GM21390 (cell line): ENCODE measurements around the gene ACTL7B.
"Not testable (repeated sequence)": the region's sequence is repeated elsewhere in the genome, so short reads cannot be mapped to it uniquely, and the experiment has no call there.

Experiments used
- ATAC-seq: cut with Tn5 transposase; IDR thresholded peaks from one replicate; pipeline ENCODE4 v1.9.1; 2021; ENCODE audit not compliant: unreplicated experiment

The ACTL7B gene

GRCh38 chr9:108844856-108845255 lies 10.9 kb downstream of the ACTL7B start:
- no peak for ATAC-seq

- ATAC-seq, result no peak
Measured at GRCh38 chr9:108844391-108844790, 11.4 kb downstream of the ACTL7B start.

- no peak for ATAC-seq
Measured at GRCh38 chr9:108842610-108843295, 13.0 kb downstream of the ACTL7B start.

- not testable (repeated sequence) for ATAC-seq
Measured at GRCh38 chr9:108839561-108839960, 16.2 kb downstream of the ACTL7B start.

GRCh38 chr9:108838017-108838416 lies 17.8 kb downstream of the ACTL7B start:
- ATAC-seq, result no peak

- ATAC-seq, result no peak
Measured at GRCh38 chr9:108837530-108837929, 18.3 kb downstream of the ACTL7B start.

- ATAC-seq, result no peak
Measured at GRCh38 chr9:108836781-108837180, 19.0 kb downstream of the ACTL7B start.

GRCh38 chr9:108836319-108836718 lies 19.5 kb downstream of the ACTL7B start:
- no peak for ATAC-seq

- no peak for ATAC-seq
Measured at GRCh38 chr9:108835831-108836230, 20.0 kb downstream of the ACTL7B start.

GRCh38 chr9:108834959-108835665 lies 20.7 kb downstream of the ACTL7B start:
- no peak for ATAC-seq

GRCh38 chr9:108832179-108832500 lies 23.6 kb downstream of the ACTL7B start:
- no peak for ATAC-seq

- ATAC-seq, result no peak
Measured at GRCh38 chr9:108831496-108832178, 24.1 kb downstream of the ACTL7B start.

- ATAC-seq, result no peak
Measured at GRCh38 chr9:108830272-108830671, 25.5 kb downstream of the ACTL7B start.

- ATAC-seq, result no peak
Measured at GRCh38 chr9:108823829-108824228, 32.0 kb downstream of the ACTL7B start.

GRCh38 chr9:108816037-108816436 lies 39.7 kb downstream of the ACTL7B start:
- ATAC-seq, result no peak

GRCh38 chr9:108815156-108815555 lies 40.6 kb downstream of the ACTL7B start:
- no peak for ATAC-seq

- ATAC-seq, result no peak
Measured at GRCh38 chr9:108813951-108814601, 41.7 kb downstream of the ACTL7B start.

- ATAC-seq, result no peak
Measured at GRCh38 chr9:108812396-108813025, 43.3 kb downstream of the ACTL7B start.

GRCh38 chr9:108811944-108812343 lies 43.8 kb downstream of the ACTL7B start:
- no peak for ATAC-seq

GRCh38 chr9:108809269-108809668 lies 46.5 kb downstream of the ACTL7B start:
- no peak for ATAC-seq
